Esophagus muscularis mucosa (tissue), 3 donors: Measurements from ENCODE around the gene PFN4.

Experiments used
- POLR2A ChIP-seq: fragments of 450-650 bp; IDR thresholded peaks from one replicate; pipeline ENCODE4 v1.6.1; 2017; ENCODE audit warnings: antibody characterized with exemption, moderate library complexity, mild to moderate bottlenecking, low read depth
- TF ChIP-seq, protein P1 (sequence below), 3 experiments: fragments of 200-600 bp in 2 of 3; fragments of 450-650 bp in 1 of 3; sonication (generic) in 2 of 3; IDR thresholded peaks; one replicate each; pipeline ENCODE4 v1.5.1; 2017 to 2019; ENCODE audit warnings: antibody characterized with exemption in 3 of 3, mild to moderate bottlenecking in 2 of 3, moderate library complexity in 1 of 3

GRCh38 chr2:24077535-24077877 lies 45.6 kb downstream of the PFN4 start:
- TF ChIP-seq, protein P1, sequence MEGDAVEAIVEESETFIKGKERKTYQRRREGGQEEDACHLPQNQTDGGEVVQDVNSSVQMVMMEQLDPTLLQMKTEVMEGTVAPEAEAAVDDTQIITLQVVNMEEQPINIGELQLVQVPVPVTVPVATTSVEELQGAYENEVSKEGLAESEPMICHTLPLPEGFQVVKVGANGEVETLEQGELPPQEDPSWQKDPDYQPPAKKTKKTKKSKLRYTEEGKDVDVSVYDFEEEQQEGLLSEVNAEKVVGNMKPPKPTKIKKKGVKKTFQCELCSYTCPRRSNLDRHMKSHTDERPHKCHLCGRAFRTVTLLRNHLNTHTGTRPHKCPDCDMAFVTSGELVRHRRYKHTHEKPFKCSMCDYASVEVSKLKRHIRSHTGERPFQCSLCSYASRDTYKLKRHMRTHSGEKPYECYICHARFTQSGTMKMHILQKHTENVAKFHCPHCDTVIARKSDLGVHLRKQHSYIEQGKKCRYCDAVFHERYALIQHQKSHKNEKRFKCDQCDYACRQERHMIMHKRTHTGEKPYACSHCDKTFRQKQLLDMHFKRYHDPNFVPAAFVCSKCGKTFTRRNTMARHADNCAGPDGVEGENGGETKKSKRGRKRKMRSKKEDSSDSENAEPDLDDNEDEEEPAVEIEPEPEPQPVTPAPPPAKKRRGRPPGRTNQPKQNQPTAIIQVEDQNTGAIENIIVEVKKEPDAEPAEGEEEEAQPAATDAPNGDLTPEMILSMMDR (IDR thresholded peaks at IDR 0.05): no peak
- no peak for TF ChIP-seq POLR2A
